Upper lobe of left lung (tissue), 6 donors: ENCODE measurements around the gene CHIT1. TPM values are rescaled to one million over a fixed set of nuclear protein-coding genes. Genes with fewer than 3 reads are reported as not detected.

ENCODE experiments used
- ATAC-seq, 2 donors: fragments of 200-7000 bp; cut with Tn5 transposase; one replicate each; pipeline ENCODE4 v1.9.1; 2022; ENCODE audit warnings: mild to moderate bottlenecking in 2 of 2, moderate library complexity in 2 of 2; ENCODE audit not compliant: low FRiP score in 2 of 2
- DNase-seq, 2 donors: peaks; one replicate each; pipeline ENCODE4 v3.0.0-alpha.2; 2019 to 2020
- H3K27ac ChIP-seq, 4 donors: fragments of 200-600 bp; sonication (generic); one replicate each; pipeline ENCODE4 v1.5.1; 2016 to 2019
- H3K27me3 ChIP-seq, 4 donors: fragments of 200-600 bp; sonication (generic); one replicate each; pipeline ENCODE4 v1.5.1; 2017 to 2019
- H3K36me3 ChIP-seq, 4 donors: fragments of 200-600 bp; sonication (generic); one replicate each; pipeline ENCODE4 v1.5.1; 2016 to 2019
- H3K4me1 ChIP-seq, 4 donors: fragments of 200-600 bp; sonication (generic); one replicate each; pipeline ENCODE4 v1.5.1; 2018 to 2019
- H3K4me3 ChIP-seq, 4 donors: fragments of 200-600 bp; sonication (generic); one replicate each; pipeline ENCODE4 v1.5.1; 2017 to 2019; ENCODE audit warnings: mild to moderate bottlenecking in 2 of 4, moderate library complexity in 1 of 4
- H3K9me3 ChIP-seq, 4 donors: fragments of 200-600 bp; sonication (generic); one replicate each; pipeline ENCODE4 v1.5.1; 2018 to 2019
- CTCF ChIP-seq, 6 experiments: fragments of 450-650 bp in 4 of 6; fragments of 200-600 bp in 2 of 6; sonication (generic) in 2 of 6; IDR thresholded peaks; one replicate each; pipeline ENCODE4 v1.5.1; 2016 to 2019; ENCODE audit warnings: antibody characterized with exemption in 6 of 6
- EP300 ChIP-seq, 4 donors: sonication (generic); formaldehyde crosslinking; IDR thresholded peaks; one replicate each; pipeline ENCODE4 v1.5.1; 2017; ENCODE audit warnings: antibody characterized with exemption in 4 of 4, control low read depth in 2 of 4
- POLR2A ChIP-seq, 4 donors: fragments of 450-650 bp; IDR thresholded peaks; one replicate each; pipeline ENCODE4 v1.5.1; 2016 to 2017; ENCODE audit warnings: antibody characterized with exemption in 4 of 4, mild to moderate bottlenecking in 2 of 4
- POLR2AphosphoS5 ChIP-seq, 2 donors: sonication (generic); formaldehyde crosslinking; IDR thresholded peaks; one replicate each; pipeline ENCODE4 v1.5.1; 2017; ENCODE audit warnings: antibody characterized with exemption in 2 of 2
- WGBS, 2 donors: methylation state at CpG; one replicate each; pipeline ENCODE4 v1.1.5; 2017 to 2018; 5-methylcytosine and 5-hydroxymethylcytosine counted together
- total RNA-seq, 6 donors: library from RNA; depleted of rRNA in 4 of 6; stranded (reverse); fragments of >200 nt in 4 of 6; gene quantifications; one replicate each; pipeline versions ENCODE4 v1.1.0 to v1.2.1, GENCODE V29; 2016 to 2021
- donor health status: DM: no; HTN: no; CAD: no; lungs with moderate emphysema.
- donor health status: DM: no; HTN: yes; CAD: no; lungs with severe emphysema.

The CHIT1 gene
- total RNA-seq, 6 donors from 2014 or later = 2.0 to 97.4 (median 3.7) TPM

- 69 to 80% methylated on average over 15 of the region's 15 CpGs for WGBS, 2 donors
- H3K4me3 ChIP-seq = no peak overlapping the region
- no peaks in the 10 kb centered on the region for H3K9me3 ChIP-seq
- peak in 1 of 2 donors; percentile 48 for DNase-seq
- peaks cover 7 to 40% (median 12%) of the 10 kb centered on the region in 4 donors for H3K4me1 ChIP-seq
- H3K36me3 ChIP-seq = no peaks in the 10 kb centered on the region
- H3K27ac ChIP-seq = peak overlapping the region in 3 of 4 donors; percentile 32 to 78 (median 61)
- ATAC-seq = peak; percentile 19 to 80
- TF ChIP-seq POLR2A (IDR thresholded peaks at IDR 0.05) (no peak), POLR2AphosphoS5 (IDR thresholded peaks at IDR 0.05) (peak; percentile 60 to 88), CTCF (IDR thresholded peaks at IDR 0.05) (no peak), EP300 (IDR thresholded peaks at IDR 0.05) (peak in 1 of 4 donors; percentile 15)
- H3K27me3 ChIP-seq = no peaks in the 10 kb centered on the region
Observed at GRCh38 chr1:203202431-203203245, 26.8 kb downstream of the CHIT1 start.

- WGBS, 2 donors = 73 to 86% methylated on average over 10 of the region's 10 CpGs
- H3K4me3 ChIP-seq = no peak overlapping the region
- peak overlapping the region in 3 of 4 donors; percentile 32 to 78 (median 61) for H3K27ac ChIP-seq
- ATAC-seq (no peak), DNase-seq (no peak)
- H3K4me1 ChIP-seq = peaks cover 8 to 40% (median 12%) of the 10 kb centered on the region in 4 donors
- no peaks in the 10 kb centered on the region for H3K27me3 ChIP-seq
- TF ChIP-seq POLR2A (IDR thresholded peaks at IDR 0.05) (no peak), POLR2AphosphoS5 (IDR thresholded peaks at IDR 0.05) (no peak), EP300 (IDR thresholded peaks at IDR 0.05) (no peak), CTCF (IDR thresholded peaks at IDR 0.05) (no peak)
- H3K9me3 ChIP-seq = no peaks in the 10 kb centered on the region
- H3K36me3 ChIP-seq = no peaks in the 10 kb centered on the region
Observed at GRCh38 chr1:203201516-203202205, 27.8 kb downstream of the CHIT1 start.

GRCh38 chr1:203200916-203201315, 28.6 kb downstream of the CHIT1 start:
- Histone ChIP-seq H3K27me3 (no peaks in the 10 kb centered on the region), H3K4me1 (peaks cover 8 to 36% (median 12%) of the 10 kb centered on the region in 4 donors), H3K9me3 (no peaks in the 10 kb centered on the region), H3K36me3 (no peaks in the 10 kb centered on the region), H3K27ac (peak overlapping the region; percentile 45 to 75 (median 64)), H3K4me3 (no peak overlapping the region)
- DNase-seq (no peak), ATAC-seq (no peak)
- no peak for TF ChIP-seq POLR2AphosphoS5 (IDR thresholded peaks at IDR 0.05)
- TF ChIP-seq EP300 (IDR thresholded peaks at IDR 0.05) = no peak
- no peak for TF ChIP-seq POLR2A (IDR thresholded peaks at IDR 0.05)
- TF ChIP-seq CTCF (IDR thresholded peaks at IDR 0.05) = no peak
- 69 to 70% methylated on average over 1 of the region's 1 CpG for WGBS, 2 donors

- 30 to 35% methylated on average over 8 of the region's 8 CpGs for WGBS, 2 donors
- no peak overlapping the region for H3K4me3 ChIP-seq
- H3K4me1 ChIP-seq = peaks cover 8 to 36% (median 12%) of the 10 kb centered on the region in 4 donors
- H3K27ac ChIP-seq = peak overlapping the region; percentile 35 to 75 (median 56)
- DNase-seq = peak in 1 of 2 donors; percentile 58
- H3K36me3 ChIP-seq = no peaks in the 10 kb centered on the region
- no peaks in the 10 kb centered on the region for H3K27me3 ChIP-seq
- H3K9me3 ChIP-seq = no peaks in the 10 kb centered on the region
- TF ChIP-seq POLR2AphosphoS5 (IDR thresholded peaks at IDR 0.05) (peak in 1 of 2 donors; percentile 50), CTCF (IDR thresholded peaks at IDR 0.05) (no peak)
- peak; percentile 34 to 78 for ATAC-seq
Observed at GRCh38 chr1:203199816-203200571, 29.5 kb downstream of the CHIT1 start.
